ENCODE measurements around the gene RBM11. TPM values are rescaled to one million over a fixed set of nuclear protein-coding genes. Genes with fewer than 3 reads are reported as not detected.

RBM11 gene
- total and polyA plus RNA-seq, 9 of the 15 experiments (the other 6 are each of a cell fraction or from before 2014, with no cell fraction given) = 0.98 to 5.3 (median 2.9) TPM

- POLR2A ChIA-PET = no interaction called here
- Histone ChIP-seq H3K4me2 (ENCODE audit: insufficient read depth, low read length) (no peak overlapping the region), H3K27me3 (ENCODE audit: control insufficient read depth in 2 of 2, insufficient read depth in 2 of 2, low read length in 2 of 2) (no peaks in the 10 kb centered on the region), H4K20me1 (replicated peaks; ENCODE audit: control insufficient read depth, insufficient read depth, low read length) (no peaks in the 10 kb centered on the region), H3K9ac (ENCODE audit: insufficient read depth in 1 of 2, low read depth in 2 of 2, low read length in 2 of 2) (no peak overlapping the region), H2AFZ (ENCODE audit: low read depth, low read length) (no peak overlapping the region), H3K36me3 (ENCODE audit: control insufficient read depth, insufficient read depth, low read length) (no peaks in the 10 kb centered on the region), H3K79me2 (ENCODE audit: control insufficient read depth, insufficient read depth, low read length) (no peaks in the 10 kb centered on the region), H3K9me3 (replicated peaks; ENCODE audit: control insufficient read depth, insufficient read depth, low read depth, low read length) (no peaks in the 10 kb centered on the region), H3K9me1 (ENCODE audit: control insufficient read depth, insufficient read depth, low read length) (no peaks in the 10 kb centered on the region), H3K4me1 (replicated peaks in 1 of 2; ENCODE audit: control insufficient read depth in 2 of 2, insufficient read depth in 2 of 2, low read length in 2 of 2) (no peaks in the 10 kb centered on the region), H3K4me3 (no peak overlapping the region), H3K27ac (ENCODE audit: extremely low read depth, low read depth, low read length) (no peak overlapping the region)
- CTCF ChIA-PET (ENCODE audit: low intra/inter-chr PET ratio) = no interaction called here
- intact Hi-C loops (cut with micrococcal nuclease) = no loop called here
- in situ Hi-C loops (cut with MboI) = no loop called here
- no peak; the same call in 2 of the 3 replicates for ATAC-seq
- DNase-seq (ENCODE audit: extremely low read depth in 1 of 4, low spot score in 3 of 4) = no peak
- TF ChIP-seq PHTF2 (CRISPR knock-in tag; IDR thresholded peaks at IDR 0.05) (no peak), ZNF212 (CRISPR knock-in tag; IDR thresholded peaks at IDR 0.05) (no peak), SMAD2 (IDR thresholded peaks at IDR 0.05; ENCODE audit: low read depth, low read length) (no peak), ZFP30 (CRISPR knock-in tag; IDR thresholded peaks at IDR 0.05; ENCODE audit: borderline replicate concordance) (no peak), SREBF1 (IDR thresholded peaks at IDR 0.05; ENCODE audit: borderline replicate concordance, low read depth, low read length) (no peak), ZKSCAN3 (CRISPR knock-in tag; IDR thresholded peaks at IDR 0.05) (no peak)
- no TSS peak for BruUV-seq (replicated peaks)
- FAIRE-seq = no peak
Measured at GRCh38 chr21:14206222-14206621, 9.7 kb upstream of the RBM11 start.

- Histone ChIP-seq H3K9ac (ENCODE audit: insufficient read depth in 1 of 2, low read depth in 2 of 2, low read length in 2 of 2) (no peak within 1 kb of the TSS), H4K20me1 (replicated peaks; ENCODE audit: control insufficient read depth, insufficient read depth, low read length) (no peaks in the 10 kb centered on the region), H2AFZ (ENCODE audit: low read depth, low read length) (no peak within 1 kb of the TSS), H3K9me1 (ENCODE audit: control insufficient read depth, insufficient read depth, low read length) (no peaks in the 10 kb centered on the region), H3K79me2 (ENCODE audit: control insufficient read depth, insufficient read depth, low read length) (no peaks in the 10 kb centered on the region), H3K4me3 (no peak within 1 kb of the TSS), H3K36me3 (ENCODE audit: control insufficient read depth, insufficient read depth, low read length) (no peaks in the 10 kb centered on the region), H3K4me2 (ENCODE audit: insufficient read depth, low read length) (no peak within 1 kb of the TSS), H3K9me3 (replicated peaks; ENCODE audit: control insufficient read depth, insufficient read depth, low read depth, low read length) (no peaks in the 10 kb centered on the region), H3K27ac (ENCODE audit: extremely low read depth, low read depth, low read length) (no peak within 1 kb of the TSS), H3K27me3 (ENCODE audit: control insufficient read depth in 2 of 2, insufficient read depth in 2 of 2, low read length in 2 of 2) (no peaks in the 10 kb centered on the region; a peak in 1 of 5 replicates), H3K4me1 (replicated peaks in 1 of 2; ENCODE audit: control insufficient read depth in 2 of 2, insufficient read depth in 2 of 2, low read length in 2 of 2) (peaks cover 0 to under 1% of the 10 kb centered on the region in 2 experiments; a peak in 2 of 5 replicates)
- ChIA-PET POLR2A (no interaction called here), CTCF (ENCODE audit: low intra/inter-chr PET ratio) (no interaction called here)
- ATAC-seq (no peak), FAIRE-seq (no peak), DNase-seq (ENCODE audit: extremely low read depth in 1 of 4, low spot score in 3 of 4) (no peak)
- in situ Hi-C loops (cut with MboI) = no loop called here
- no TSS peak for BruUV-seq (replicated peaks)
- WGBS (ENCODE audit: insufficient coverage, low coverage, missing lambda C conversion rate) = 8% methylated on average over 1 of the region's 1 CpG
- intact Hi-C loops (cut with micrococcal nuclease) = loop anchor here (5.0 kb wide), 1 partner anchor 48 kb away; no protein-coding TSS in a partner anchor
- TF ChIP-seq CTCF (IDR thresholded peaks at IDR 0.05 in 2 of 3, conservative IDR thresholded peaks at IDR 0.05 in 1 of 3; ENCODE audit: insufficient read depth in 2 of 3, low read depth in 1 of 3, low read length in 3 of 3) (no peak), ATF4 (CRISPR knock-in tag; IDR thresholded peaks at IDR 0.05) (no peak), FOSL1 (tag; conservative IDR thresholded peaks at IDR 0.05) (no peak), ZNF785 (CRISPR knock-in tag; IDR thresholded peaks at IDR 0.05) (no peak), GTF3C2 (IDR thresholded peaks at IDR 0.05; ENCODE audit: borderline replicate concordance, extremely low read depth, insufficient read length) (no peak), NR1H2 (CRISPR knock-in tag; IDR thresholded peaks at IDR 0.05) (no peak)
Measured at GRCh38 chr21:14210738-14211137, 5.2 kb upstream of the RBM11 start, which contains the start of gene LIPI. Gene LIPI, minus strand, starts transcription at chr21:14210955. Its CDS starts 110 bp downstream, at chr21:14210845.

Data from K562 (cell line).